Measurements from ENCODE around the gene MTHFS. TPM values are rescaled to one million over a fixed set of nuclear protein-coding genes. Genes with fewer than 3 reads are reported as not detected.
"Not testable (repeated sequence)": the region's sequence is repeated elsewhere in the genome, so short reads cannot be mapped to it uniquely, and the experiment has no call there.

MTHFS gene
- polyA plus RNA-seq, 5 donors: 20.9 to 26.1 (median 23.4) TPM

DNA sequence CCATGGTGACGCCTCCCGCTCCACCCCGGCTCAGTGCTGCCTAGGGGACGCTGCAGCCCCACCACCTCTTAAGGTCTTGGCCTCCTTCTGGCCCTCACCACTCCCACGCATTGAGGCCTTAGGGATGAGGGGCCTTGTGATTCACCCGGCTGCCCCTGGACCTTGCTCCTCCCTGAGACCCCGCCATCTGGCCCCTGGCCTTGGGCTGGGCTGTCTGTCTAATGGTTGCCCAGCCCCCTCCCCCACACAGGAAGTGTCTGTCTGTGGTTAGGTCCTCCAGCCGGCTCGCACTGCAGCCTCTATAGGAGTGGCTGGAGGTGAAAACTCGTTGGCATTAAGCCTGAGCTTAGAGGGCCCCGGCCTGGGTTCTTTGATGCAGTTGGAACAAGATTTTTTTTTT is 21.5 kb upstream of the MTHFS start:
- no peak for DNase-seq

GRCh38 chr15:79916502-79917132 is 19.8 kb upstream of the MTHFS start:
- DNase-seq: no peak

DNA sequence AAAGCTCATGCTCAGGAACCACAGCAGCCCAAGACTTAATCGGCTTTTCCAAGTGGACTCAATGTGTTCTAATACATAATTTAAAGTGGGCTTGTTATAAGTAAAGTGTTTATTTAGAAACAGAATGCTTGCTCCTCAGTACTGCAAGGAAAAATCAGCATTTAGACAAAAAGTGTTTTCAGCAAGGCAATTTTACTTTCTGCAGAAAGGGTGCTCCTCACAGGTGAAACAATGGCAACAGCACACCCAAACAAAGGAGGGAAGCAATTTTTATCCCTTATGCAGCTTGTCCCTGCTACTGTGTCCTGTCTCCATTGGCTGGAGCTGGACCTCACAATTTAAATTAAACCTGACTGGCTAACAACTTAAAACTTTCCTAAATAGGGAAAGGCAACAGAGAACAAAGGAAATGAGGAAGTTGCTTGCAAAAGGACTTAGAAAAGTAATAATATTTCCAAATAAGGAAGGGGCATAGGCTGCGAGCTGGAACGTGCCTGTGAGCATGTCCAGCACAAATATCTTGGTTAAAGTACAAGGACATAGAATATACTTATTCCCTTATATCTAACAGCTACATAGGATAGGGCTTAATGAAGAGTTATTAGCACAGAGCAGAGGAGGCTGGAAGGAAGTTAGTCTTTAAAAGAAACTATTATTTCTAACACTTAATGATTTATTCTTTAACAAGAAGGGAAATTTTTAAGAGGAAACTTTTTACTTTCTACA is 19.1 kb upstream of the MTHFS start:
- not testable (repeated sequence) for DNase-seq

DNA sequence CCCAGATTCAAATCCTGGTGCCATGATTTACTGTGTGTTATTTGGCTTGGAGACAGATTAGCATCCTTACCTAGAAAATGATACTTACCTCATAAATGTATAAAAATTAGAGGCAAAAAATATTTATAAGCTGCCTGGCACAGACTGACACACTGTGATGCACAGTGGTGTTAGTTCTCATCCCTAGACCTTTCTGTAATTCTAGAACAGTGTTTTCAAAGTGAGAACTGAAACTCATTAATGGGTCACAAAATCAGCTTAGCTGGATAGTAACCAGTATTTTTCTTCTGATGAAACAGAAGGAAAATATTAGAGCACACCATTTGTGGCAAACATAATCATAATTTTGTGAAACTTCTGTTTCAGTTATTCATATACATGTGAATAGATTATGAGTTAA is 17.9 kb upstream of the MTHFS start:
- no peak for DNase-seq

DNA sequence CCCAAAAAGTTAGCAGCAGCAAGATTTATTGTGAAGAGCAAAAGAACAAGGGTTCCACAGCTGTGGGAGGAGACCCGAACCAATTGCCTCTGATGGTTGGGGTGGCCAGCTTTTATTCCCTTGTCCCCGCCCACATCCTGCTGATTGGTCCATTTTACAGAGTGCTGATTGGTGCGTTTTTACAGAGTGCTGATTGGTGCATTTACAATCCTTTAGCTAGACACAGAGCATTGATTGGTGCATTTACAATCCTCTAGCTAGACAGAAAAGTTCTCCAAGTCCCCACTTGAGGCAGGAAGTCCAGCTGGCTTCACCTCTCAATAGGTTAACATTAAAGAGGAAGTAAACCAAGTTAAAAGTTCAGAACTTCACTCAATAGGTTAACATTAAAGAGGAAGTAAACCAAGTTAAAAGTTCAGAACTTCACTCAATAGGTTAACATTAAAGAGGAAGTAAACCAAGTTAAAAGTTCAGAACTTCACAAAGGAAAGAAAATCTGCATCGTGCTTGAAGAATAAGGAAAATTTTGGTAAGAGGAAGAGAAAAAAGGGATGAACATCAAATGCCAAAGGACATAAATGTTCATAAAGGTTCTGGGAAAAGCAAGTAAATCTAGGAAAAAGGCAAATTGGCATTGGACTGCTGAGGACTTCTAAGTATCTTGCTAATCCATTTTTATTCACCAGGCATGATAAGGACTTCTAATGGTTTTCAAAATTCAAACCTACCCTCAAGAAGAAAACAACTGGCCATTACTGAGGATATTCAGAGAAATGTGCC is 12.9 kb upstream of the MTHFS start:
- DNase-seq: not testable (repeated sequence)

DNA sequence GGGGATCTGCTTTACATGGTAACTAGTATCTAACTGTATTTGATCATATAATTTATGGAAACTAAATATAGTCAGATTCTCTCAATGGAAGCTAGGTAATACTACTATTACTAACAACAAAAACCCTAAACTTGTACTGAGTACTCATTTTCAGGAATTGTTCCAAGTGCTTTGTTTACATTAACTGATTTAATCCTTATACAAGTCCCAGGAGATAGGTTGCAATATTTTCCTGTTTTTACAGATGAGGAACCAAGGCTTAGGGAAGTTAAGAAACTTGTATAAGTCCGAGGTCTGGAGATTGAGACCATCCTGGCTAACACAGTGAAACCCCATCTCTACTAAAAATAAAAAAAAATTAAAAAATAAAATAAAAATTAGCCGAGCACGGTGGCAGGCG is 7.5 kb upstream of the MTHFS start:
- no peak for DNase-seq

DNA sequence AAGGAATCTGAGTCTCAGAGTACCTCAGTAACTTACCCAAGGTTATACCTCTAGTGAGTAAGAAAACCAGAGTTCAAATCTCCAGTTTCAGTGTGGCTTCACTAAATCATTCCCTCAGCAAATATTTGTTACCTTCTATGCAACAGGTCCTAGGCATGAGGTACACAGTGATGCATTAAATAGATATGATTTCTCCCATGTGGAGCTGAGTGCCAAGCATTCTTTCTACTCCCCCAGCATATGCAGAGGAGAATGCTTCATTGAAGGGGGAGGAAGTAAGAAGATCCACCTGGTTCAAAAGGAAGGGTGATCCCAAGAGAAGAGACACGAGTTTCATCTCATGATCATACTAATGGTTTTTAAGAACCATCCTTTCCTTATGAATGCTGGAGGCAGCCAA is 6.8 kb upstream of the MTHFS start:
- DNase-seq: no peak

GRCh38 chr15:79903144-79903543 is 6.3 kb upstream of the MTHFS start:
- no peak for DNase-seq

GRCh38 chr15:79901958-79902357 is 5.1 kb upstream of the MTHFS start:
- no peak for DNase-seq

DNA sequence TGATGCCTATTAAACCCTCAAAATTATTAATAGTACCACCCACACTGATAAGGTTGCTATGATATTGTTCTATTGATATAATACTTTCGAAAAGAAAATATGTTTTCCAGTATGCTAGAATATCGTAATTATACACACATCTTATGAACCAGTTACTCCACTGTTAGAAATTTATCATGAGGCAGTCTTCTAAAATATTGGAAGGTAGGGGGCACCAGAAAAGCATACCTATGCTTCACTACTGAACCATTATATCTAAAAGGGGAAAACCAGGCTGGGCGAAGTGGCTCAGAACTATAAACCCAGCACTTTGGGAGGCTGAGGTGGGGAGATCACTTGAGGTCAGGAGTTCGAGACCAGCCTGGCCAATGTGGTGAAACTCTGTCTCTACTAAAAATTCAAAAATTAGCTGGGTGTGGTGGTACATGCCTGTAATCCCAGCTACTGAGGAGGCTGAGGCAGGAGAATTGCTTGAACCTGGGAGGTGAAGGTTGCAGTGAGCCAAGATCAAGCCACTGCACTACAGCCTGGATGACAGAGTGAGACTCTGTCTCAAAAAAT is 4.1 kb upstream of the MTHFS start:
- not testable (repeated sequence) for DNase-seq

DNA sequence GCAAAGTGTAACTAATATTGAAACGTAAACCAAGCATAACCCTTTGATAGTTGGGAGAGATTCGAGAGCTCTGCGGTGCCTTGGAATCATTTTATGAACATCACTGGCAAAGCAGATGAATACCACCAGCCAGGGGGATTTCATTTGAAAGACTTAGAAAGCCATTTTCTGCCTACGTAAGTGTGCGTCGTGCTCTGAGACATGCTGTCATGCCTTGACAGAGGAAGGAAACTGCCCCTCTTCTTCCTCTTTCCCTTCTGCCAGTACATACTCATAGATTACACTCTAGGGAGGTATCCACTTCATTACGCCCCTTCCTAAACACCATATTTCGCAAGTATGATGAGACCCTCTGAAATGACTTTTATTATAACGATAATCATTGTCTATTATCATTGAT is 3.3 kb upstream of the MTHFS start:
- DNase-seq: no peak

DNA sequence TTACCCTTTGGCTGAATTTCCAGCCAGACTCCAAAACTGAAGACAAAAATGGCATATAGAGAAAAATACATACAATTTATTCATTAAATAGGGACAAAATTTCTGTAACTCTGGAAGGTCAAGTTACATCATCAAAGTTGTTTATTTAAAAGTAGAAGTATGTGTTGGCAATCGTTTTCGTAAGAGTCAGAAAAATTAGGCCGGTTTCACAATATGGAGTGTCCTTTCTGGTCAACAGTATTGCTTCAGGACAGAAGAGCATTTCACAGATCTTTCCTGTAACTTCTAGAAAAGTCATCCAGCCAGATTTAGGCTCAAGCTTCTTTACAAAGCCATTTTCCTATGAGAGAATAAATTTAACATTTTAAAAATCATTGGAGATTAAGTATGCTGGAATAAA is 2.0 kb upstream of the MTHFS start:
- peak; percentile 30 to 42 for DNase-seq

DNA sequence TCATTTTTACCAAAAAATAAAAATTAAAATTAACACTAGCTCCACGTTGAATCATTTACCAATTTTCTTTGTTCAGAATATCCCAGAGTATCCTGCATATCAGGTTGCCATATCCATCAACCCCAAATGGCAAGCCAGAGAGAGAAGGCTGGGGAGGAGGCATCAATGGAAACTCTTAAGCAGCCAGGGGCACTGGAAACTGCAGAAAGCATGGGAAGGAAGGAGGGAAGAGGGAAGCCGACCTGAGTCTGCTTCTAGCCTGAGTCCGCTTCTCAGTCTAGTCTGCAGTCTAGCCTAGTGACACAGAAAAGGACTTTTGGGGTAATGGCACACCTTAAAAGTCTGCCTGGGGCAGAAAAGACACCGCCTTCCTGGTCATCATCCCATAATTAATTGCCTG is 1.6 kb upstream of the MTHFS start:
- DNase-seq: no peak

- DNase-seq: no peak
Observed at GRCh38 chr15:79897701-79898113, 893 bp upstream of the MTHFS start.

DNA sequence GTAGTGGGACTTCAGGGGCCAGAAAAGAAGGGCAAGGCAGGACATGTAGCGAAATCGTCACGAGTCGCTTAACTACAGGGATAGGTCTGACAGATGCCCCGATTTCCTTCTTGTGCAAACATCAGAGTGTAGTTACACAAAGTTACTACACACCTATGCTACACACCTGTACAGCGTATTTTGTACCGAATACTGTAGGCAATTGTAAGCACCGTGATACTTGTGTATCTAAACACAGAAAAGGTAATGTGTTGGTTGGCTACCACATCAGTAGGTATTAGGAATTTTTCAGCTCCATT is 515 bp upstream of the MTHFS start:
- DNase-seq: peak in 1 of 2 donors; percentile 21

DNA sequence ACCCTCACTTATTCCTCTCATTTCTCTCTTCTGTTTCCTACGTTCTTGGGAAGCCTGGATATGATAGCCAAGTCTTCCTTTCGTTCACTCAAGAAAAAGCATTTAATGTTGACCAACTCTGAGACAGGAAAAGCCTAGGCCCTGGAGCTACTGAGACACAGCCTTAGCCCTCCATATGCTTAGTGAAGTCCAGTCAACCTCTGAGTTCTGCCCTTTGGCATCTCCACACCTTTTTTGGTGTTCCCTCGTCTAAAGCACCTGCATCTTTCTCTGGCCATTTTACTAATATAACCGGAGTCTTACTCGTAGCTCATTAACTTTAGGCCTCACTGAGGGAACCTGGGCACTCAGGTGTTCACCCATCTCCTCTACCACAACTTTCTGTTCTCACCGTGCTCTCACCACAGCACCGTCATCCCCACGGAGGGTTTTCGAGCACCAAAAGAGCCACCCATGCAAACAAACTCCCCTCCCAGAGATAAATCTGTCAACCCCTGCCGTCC is 632 bp downstream of the MTHFS start:
- DNase-seq: no peak

- DNase-seq: no peak
Observed at GRCh38 chr15:79887054-79887930, 9.5 kb downstream of the MTHFS start.

DNA sequence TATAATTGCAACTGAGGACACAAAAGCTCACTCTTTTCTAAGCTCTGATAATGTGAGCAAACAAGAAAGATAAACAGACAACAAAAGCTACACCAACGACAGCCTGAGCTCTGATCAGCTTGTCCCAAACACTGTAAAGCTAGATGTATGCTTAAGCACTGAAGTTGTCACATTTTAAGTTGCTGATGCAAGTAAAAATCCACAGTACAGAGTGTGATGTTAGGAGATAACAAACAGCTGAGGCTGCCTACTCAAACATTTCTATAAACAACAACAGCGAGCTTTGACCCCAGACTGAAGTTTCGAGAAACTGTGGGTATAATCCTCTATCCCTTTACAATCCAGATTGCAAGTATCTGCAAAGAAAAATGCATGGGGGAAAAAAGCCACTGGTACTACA is 10.7 kb downstream of the MTHFS start:
- DNase-seq: no peak

DNA sequence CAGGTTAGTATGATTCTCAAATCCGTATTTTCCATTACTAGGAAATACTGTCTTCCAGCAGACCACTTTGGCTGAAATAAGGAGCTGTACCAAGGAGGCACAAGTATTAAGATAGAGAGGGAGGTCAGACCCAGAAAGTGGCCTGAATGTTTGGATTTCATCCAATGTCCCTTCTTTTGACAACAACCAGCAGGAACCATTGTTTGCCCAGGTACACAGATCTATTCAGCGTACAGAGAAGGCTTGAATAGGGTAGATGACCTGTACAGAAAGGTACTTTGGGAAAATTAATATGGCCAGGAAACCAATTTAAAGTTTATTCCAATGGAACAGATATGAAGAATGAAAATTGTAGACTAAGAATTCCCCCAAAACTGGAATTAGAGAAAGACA is 12.6 kb downstream of the MTHFS start:
- no peak for DNase-seq

DNA sequence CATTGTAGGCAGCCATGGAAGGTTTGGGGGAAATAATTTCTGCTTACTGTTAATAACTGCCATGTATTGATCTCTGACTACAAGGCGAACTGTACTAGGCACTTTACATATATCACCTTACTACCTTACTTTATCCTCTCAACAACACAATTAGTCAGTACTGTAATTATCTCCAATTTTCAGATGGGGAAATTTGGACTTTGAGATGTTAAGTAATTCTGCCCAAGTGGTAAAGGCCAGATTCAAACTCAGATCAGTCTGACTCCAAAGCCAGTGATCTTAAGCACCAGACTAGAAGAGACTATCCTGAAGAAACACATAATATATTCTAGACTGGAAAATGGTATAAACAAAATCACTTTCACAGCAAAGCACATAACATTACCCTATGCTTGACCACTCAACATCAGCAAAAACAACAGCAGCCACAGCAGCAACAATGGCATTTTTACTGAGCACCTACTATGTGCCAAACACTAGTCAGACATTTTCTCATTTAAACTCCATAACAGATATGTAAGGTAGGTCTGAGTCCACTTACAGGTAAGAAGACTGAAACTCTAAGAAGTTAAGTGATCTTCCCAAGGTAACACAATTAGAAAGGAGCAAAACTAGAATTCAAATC is 13.1 kb downstream of the MTHFS start:
- no peak for DNase-seq

DNA sequence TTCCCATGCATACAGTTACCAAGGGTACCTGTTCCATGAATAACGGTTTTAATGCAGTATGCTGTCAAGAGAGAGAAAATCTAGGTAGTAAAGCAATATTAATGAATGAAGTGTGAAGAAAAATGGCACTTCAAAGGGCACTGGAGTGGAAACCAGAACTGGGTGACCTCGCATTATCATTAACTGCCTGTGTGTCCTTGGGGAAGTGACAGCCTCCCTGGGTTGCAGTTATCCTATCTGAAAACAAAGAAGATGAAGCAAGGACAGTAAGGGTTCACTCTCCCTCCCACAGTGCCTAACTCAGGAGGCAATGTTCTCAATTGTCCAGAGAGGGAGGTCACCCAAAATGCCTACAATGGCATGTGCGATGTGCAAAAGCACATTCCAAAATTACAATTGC is 15.1 kb downstream of the MTHFS start:
- no peak for DNase-seq

Data from right lung (tissue), 5 donors.